ENCODE measurements around the gene ATP10A. TPM values are rescaled to one million over a fixed set of nuclear protein-coding genes. Genes with fewer than 3 reads are reported as not detected.
A peak's percentile ranks its signal among the peaks of the same experiment; 100 is the strongest.

Gene ATP10A
- total RNA-seq, 4 donors from 2014 or later = 8.4 to 19.3 (median 16.5) TPM

- DNase-seq (ENCODE audit: low spot score) (no peak), ATAC-seq (ENCODE audit: low FRiP score) (no peak)
- TF ChIP-seq CTCF (IDR thresholded peaks at IDR 0.05) = no peak
These were observed 66.7 kb downstream of the ATP10A start for GRCh38 chr15:25796395-25796794.

GRCh38 chr15:25795712-25796111 is 67.4 kb downstream of the ATP10A start:
- TF ChIP-seq CTCF (IDR thresholded peaks at IDR 0.05) = no peak
- DNase-seq (ENCODE audit: low spot score) (no peak), ATAC-seq (ENCODE audit: low FRiP score) (no peak)

- DNase-seq (ENCODE audit: low spot score) = no peak
- no peak for TF ChIP-seq CTCF (IDR thresholded peaks at IDR 0.05)
- no peak for ATAC-seq (ENCODE audit: low FRiP score)
These were observed 68.1 kb downstream of the ATP10A start for GRCh38 chr15:25795061-25795460.

GRCh38 chr15:25793354-25794050 is 69.6 kb downstream of the ATP10A start:
- TF ChIP-seq CTCF (IDR thresholded peaks at IDR 0.05) = no peak
- DNase-seq (ENCODE audit: low spot score) (no peak), ATAC-seq (ENCODE audit: low FRiP score) (no peak)

- ATAC-seq (ENCODE audit: low FRiP score) (no peak), DNase-seq (ENCODE audit: low spot score) (no peak)
- no peak for TF ChIP-seq CTCF (IDR thresholded peaks at IDR 0.05)
These were observed 71.0 kb downstream of the ATP10A start for GRCh38 chr15:25792128-25792527.

GRCh38 chr15:25790000-25790660 is 73.0 kb downstream of the ATP10A start:
- DNase-seq (ENCODE audit: low spot score) = peak; percentile 45
- peak; percentile 73 for ATAC-seq (ENCODE audit: low FRiP score)
- no peak for TF ChIP-seq CTCF (IDR thresholded peaks at IDR 0.05)

- TF ChIP-seq CTCF (IDR thresholded peaks at IDR 0.05) = no peak
- no peak for DNase-seq (ENCODE audit: low spot score)
- ATAC-seq (ENCODE audit: low FRiP score) = peak; percentile 12
These were observed 73.5 kb downstream of the ATP10A start for GRCh38 chr15:25789616-25789999.
